Epithelial cell of proximal tubule (primary cell): ENCODE data around the gene SH3D21. TPM values are rescaled to one million over a fixed set of nuclear protein-coding genes. Genes with fewer than 3 reads are reported as not detected.

ENCODE experiments used
- DNase-seq: peaks from one replicate; pipeline ENCODE4 v3.0.0-alpha.2; 2011; ENCODE audit warnings: low read depth
- H3K4me3 ChIP-seq: 2 replicates; pipeline ENCODE4 v1.5.1; 2011; ENCODE audit warnings: low read depth, mild to moderate bottlenecking, low read length
- CTCF ChIP-seq: conservative IDR thresholded peaks from 2 replicates; pipeline ENCODE4 v1.5.1; 2012; ENCODE audit warnings: low read depth, mild to moderate bottlenecking, low read length
- total RNA-seq: library from RNA; depleted of rRNA; stranded (reverse); fragments of >200 nt; gene quantifications from 2 replicates; pipeline ENCODE4 v1.2.3, GENCODE V29; 2015

The SH3D21 gene
- total RNA-seq, 1 donor from 2014 or later, result 20.3 TPM

GRCh38 chr1:36274201-36274600 is 32.0 kb upstream of the SH3D21 start:
- DNase-seq, result no peak
- no peak for TF ChIP-seq CTCF
- no peak overlapping the region for H3K4me3 ChIP-seq

- DNase-seq, result no peak
- H3K4me3 ChIP-seq, result no peak overlapping the region
- no peak for TF ChIP-seq CTCF
Observed at GRCh38 chr1:36276688-36277087, 29.5 kb upstream of the SH3D21 start.

GRCh38 chr1:36279110-36279788 is 26.9 kb upstream of the SH3D21 start:
- no peak for TF ChIP-seq CTCF
- no peak for DNase-seq
- H3K4me3 ChIP-seq, result no peak overlapping the region

- TF ChIP-seq CTCF, result no peak
- no peak overlapping the region for H3K4me3 ChIP-seq
- DNase-seq, result no peak
Observed at GRCh38 chr1:36279789-36280296, 26.3 kb upstream of the SH3D21 start.

GRCh38 chr1:36284061-36284460 is 22.1 kb upstream of the SH3D21 start:
- no peak for TF ChIP-seq CTCF
- no peak for DNase-seq
- no peak overlapping the region for H3K4me3 ChIP-seq

GRCh38 chr1:36284517-36284916 is 21.7 kb upstream of the SH3D21 start:
- no peak for TF ChIP-seq CTCF
- no peak overlapping the region for H3K4me3 ChIP-seq
- DNase-seq, result no peak
